GM23338 (cell line): ENCODE data around the gene OVOL3. TPM values are rescaled to one million over a fixed set of nuclear protein-coding genes. Genes with fewer than 3 reads are reported as not detected.
A peak's percentile ranks its signal among the peaks of the same experiment; 100 is the strongest.

Experiments
- ATAC-seq: fragments of 200-7000 bp; cut with Tn5 transposase; 3 replicates; pipeline ENCODE4 v1.9.1; 2020
- DNase-seq: peaks from one replicate; pipeline ENCODE4 v3.0.0-alpha.2; 2015; ENCODE audit warnings: low spot score
- H2AFZ ChIP-seq: fragments of 200-600 bp; sonication (generic); 2 replicates; pipeline ENCODE4 v1.8.0; 2016; ENCODE audit warnings: antibody characterized with exemption, mild to moderate bottlenecking, moderate library complexity
- H3F3A ChIP-seq: fragments of 200-600 bp; sonication (generic); replicated peaks from 2 replicates; pipeline ENCODE4 v1.8.0; 2017; ENCODE audit warnings: antibody characterized with exemption, mixed run types, low read depth
- H3K27ac ChIP-seq: fragments of 200-600 bp; sonication (generic); 2 replicates; pipeline ENCODE4 v1.6.1; 2016; ENCODE audit warnings: low read depth
- H3K27me3 ChIP-seq: fragments of 200-600 bp; sonication (generic); 2 replicates; pipeline ENCODE4 v1.8.0; 2016; ENCODE audit warnings: mild to moderate bottlenecking, mixed run types, moderate library complexity; ENCODE audit not compliant: insufficient read depth
- H3K36me3 ChIP-seq: fragments of 200-600 bp; sonication (generic); 2 replicates; pipeline ENCODE4 v1.8.0; 2016; ENCODE audit warnings: mild to moderate bottlenecking; ENCODE audit not compliant: insufficient read depth
- H3K4me1 ChIP-seq: fragments of 200-600 bp; sonication (generic); 2 replicates; pipeline ENCODE4 v1.8.0; 2016; ENCODE audit warnings: mild to moderate bottlenecking, moderate library complexity; ENCODE audit not compliant: insufficient read depth
- H3K4me2 ChIP-seq: fragments of 200-600 bp; sonication (generic); 2 replicates; pipeline ENCODE4 v1.7.1; 2017; ENCODE audit warnings: mixed run types
- H3K4me3 ChIP-seq: fragments of 200-600 bp; sonication (generic); 2 replicates; pipeline ENCODE4 v1.6.1; 2016; ENCODE audit warnings: mixed run types
- H3K79me2 ChIP-seq: fragments of 200-600 bp; sonication (generic); replicated peaks from 2 replicates; pipeline ENCODE4 v1.8.0; 2017; ENCODE audit warnings: mild to moderate bottlenecking; ENCODE audit not compliant: insufficient read depth
- H3K9me2 ChIP-seq: fragments of 200-600 bp; sonication (generic); 2 replicates; pipeline ENCODE4 v1.8.0; 2017; ENCODE audit not compliant: insufficient read depth
- H4K20me1 ChIP-seq: fragments of 200-600 bp; sonication (generic); replicated peaks from 2 replicates; pipeline ENCODE4 v1.8.0; 2017; ENCODE audit warnings: mild to moderate bottlenecking; ENCODE audit not compliant: insufficient read depth
- H3K27ac Mint-ChIP-seq: 2 replicates; pipeline ENCODE4 v1.8.0; 2020; ENCODE audit warnings: inconsistent platforms, mild to moderate bottlenecking, moderate library complexity, mixed read lengths
- H3K27me3 Mint-ChIP-seq: 3 replicates; pipeline ENCODE4 v1.8.0; 2022; ENCODE audit warnings: low read depth, mild to moderate bottlenecking, moderate library complexity, mixed read lengths, inconsistent platforms; ENCODE audit not compliant: insufficient read depth, poor library complexity
- H3K36me3 Mint-ChIP-seq: 3 replicates; pipeline ENCODE4 v1.8.0; 2021; ENCODE audit warnings: low read depth, mild to moderate bottlenecking, inconsistent platforms, moderate library complexity, mixed read lengths
- H3K4me1 Mint-ChIP-seq: 3 replicates; pipeline ENCODE4 v1.8.0; 2020; ENCODE audit warnings: mild to moderate bottlenecking, inconsistent platforms, mixed read lengths
- H3K4me3 Mint-ChIP-seq: 3 replicates; pipeline ENCODE4 v1.8.0; 2021; ENCODE audit warnings: moderate library complexity, mild to moderate bottlenecking, inconsistent platforms, mixed read lengths
- H3K9me3 Mint-ChIP-seq: 3 replicates; pipeline ENCODE4 v1.8.0; 2020; ENCODE audit warnings: moderate library complexity, mild to moderate bottlenecking, inconsistent platforms, mixed read lengths
- CREB1 ChIP-seq: fragments of 250-450 bp; sonication (Bioruptor Pico); IDR thresholded peaks from 2 replicates; pipeline ENCODE4 v1.5.0; 2020; ENCODE audit warnings: low read depth, mild to moderate bottlenecking, moderate library complexity
- ETS1 ChIP-seq: IDR thresholded peaks from 2 replicates; pipeline ENCODE4 v1.6.1; 2016; ENCODE audit warnings: antibody characterized with exemption
- EZH2 ChIP-seq: fragments of 200-600 bp; sonication (generic); IDR thresholded peaks from one replicate; pipeline ENCODE4 v1.8.0; 2017; ENCODE audit warnings: antibody characterized with exemption, mild to moderate bottlenecking, low read depth; ENCODE audit not compliant: unreplicated experiment
- EZH2phosphoT487 ChIP-seq: fragments of 200-600 bp; sonication (generic); IDR thresholded peaks from one replicate; pipeline ENCODE4 v1.8.1; 2018; ENCODE audit warnings: antibody characterized with exemption; ENCODE audit not compliant: unreplicated experiment
- POLR2AphosphoS5 ChIP-seq: IDR thresholded peaks from 2 replicates; pipeline ENCODE4 v1.6.1; 2016; ENCODE audit warnings: antibody characterized with exemption, low read depth
- REST ChIP-seq: IDR thresholded peaks from one replicate; pipeline ENCODE4 v1.6.1; 2018; ENCODE audit warnings: antibody characterized with exemption; ENCODE audit not compliant: unreplicated experiment
- STAT1 ChIP-seq: IDR thresholded peaks from one replicate; pipeline ENCODE4 v1.6.1; 2016; ENCODE audit warnings: antibody characterized with exemption; ENCODE audit not compliant: unreplicated experiment
- ZNF114 ChIP-seq: fragments of 250-450 bp; sonication (Bioruptor Pico); IDR thresholded peaks from 2 replicates; pipeline ENCODE4 v1.5.0; 2020; ENCODE audit warnings: mild to moderate bottlenecking, moderate library complexity
- ZNF331 ChIP-seq: fragments of 250-450 bp; sonication (Bioruptor Pico); IDR thresholded peaks from 2 replicates; pipeline ENCODE4 v1.5.0; 2020; ENCODE audit warnings: low read depth, mild to moderate bottlenecking, moderate library complexity
- polyA plus RNA-seq: library from polyadenylated mRNA; unstranded; fragments of >200 nt; fragmentation: Nextera tagmentation; extraction: Ambion mirVana; gene quantifications from 2 replicates; pipeline ENCODE4 v1.2.1, GENCODE V29; 2016
- total RNA-seq: library from RNA; depleted of rRNA; stranded (reverse); fragments of >200 nt; shearing (Covaris generic); gene quantifications from 2 replicates; pipeline ENCODE4 v1.2.3, GENCODE V29; 2014

The OVOL3 gene
- total and polyA plus RNA-seq, 2 experiments from 2014 or later = not detected

GRCh38 chr19:36116344-36116637 is 5.3 kb downstream of the OVOL3 start (continued):
- TF ChIP-seq REST = no peak
- TF ChIP-seq POLR2AphosphoS5 = no peak
- TF ChIP-seq ZNF331 (CRISPR knock-in tag) = no peak
- TF ChIP-seq STAT1 = no peak
- TF ChIP-seq CREB1 = no peak

GRCh38 chr19:36120092-36120983 is 9.4 kb downstream of the OVOL3 start:
- peaks cover 61% of the 10 kb centered on the region for H3K36me3 Mint-ChIP-seq
- H3K9me3 Mint-ChIP-seq = no peaks in the 10 kb centered on the region; the same call in 2 of the 3 replicates

More at GRCh38 chr19:36120092-36120983, 9.4 kb downstream of the OVOL3 start:
- H3K27ac ChIP-seq = peak overlapping the region; percentile 45; the same call in 1 of the 2 replicates
- H3K79me2 ChIP-seq = peaks cover 13% of the 10 kb centered on the region
- no peak for TF ChIP-seq REST
- TF ChIP-seq EZH2phosphoT487 = no peak
- no peak for TF ChIP-seq ZNF331 (CRISPR knock-in tag)
- no peak for TF ChIP-seq ZNF114 (CRISPR knock-in tag)
- no peak for TF ChIP-seq EZH2
- no peak for TF ChIP-seq ETS1
- H3K4me2 ChIP-seq = no peak overlapping the region
- DNase-seq (no peak), ATAC-seq (no peak)
- no peaks in the 10 kb centered on the region; the same call in 1 of the 2 replicates for H3K36me3 ChIP-seq
- Mint-ChIP-seq H3K27me3 (peaks cover 7% of the 10 kb centered on the region), H3K4me1 (peaks cover 15% of the 10 kb centered on the region), H3K4me3 (peak overlapping the region; percentile 20; the same call in 1 of the 3 replicates), H3K27ac (peak overlapping the region; percentile 68)
- no peak overlapping the region for H3K4me3 ChIP-seq
- no peaks in the 10 kb centered on the region for H3K9me2 ChIP-seq
- 0 out of 2 replicates have a peak, but pooled peaks cover 4% of the 10 kb centered on the region for H4K20me1 ChIP-seq
- no peaks in the 10 kb centered on the region for H3K27me3 ChIP-seq
- no peak overlapping the region for H2AFZ ChIP-seq
- peaks cover 8% of the 10 kb centered on the region; the same call in 1 of the 2 replicates for H3K4me1 ChIP-seq
- H3F3A ChIP-seq = peaks cover 16% of the 10 kb centered on the region
